GM19328 (cell line): Measurements from ENCODE around the gene NECTIN4.

Experiments used
- ATAC-seq: cut with Tn5 transposase; IDR thresholded peaks from one replicate; pipeline ENCODE4 v1.9.1; 2021; ENCODE audit warnings: mild to moderate bottlenecking, moderate library complexity; ENCODE audit not compliant: unreplicated experiment

The NECTIN4 gene

DNA sequence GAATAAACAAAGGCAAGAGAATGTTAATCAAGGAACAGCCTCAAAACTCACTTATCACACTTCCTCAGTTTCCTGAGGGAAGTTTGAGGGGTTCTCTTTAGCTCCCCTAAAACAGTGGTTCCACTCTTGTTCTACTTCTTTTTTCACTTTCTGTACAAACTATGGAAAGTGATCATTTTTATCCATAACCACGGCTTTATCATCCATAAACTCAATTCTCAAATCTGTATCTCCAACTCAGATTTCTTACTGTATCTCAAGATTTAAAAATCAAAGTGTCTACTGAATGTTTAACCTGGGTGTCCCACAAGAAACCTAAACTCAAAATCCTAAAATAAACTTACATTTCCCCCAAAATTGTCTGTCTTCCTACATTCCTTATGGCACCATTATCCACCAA lies 24.6 kb upstream of the NECTIN4 start:
- no peak for ATAC-seq

DNA sequence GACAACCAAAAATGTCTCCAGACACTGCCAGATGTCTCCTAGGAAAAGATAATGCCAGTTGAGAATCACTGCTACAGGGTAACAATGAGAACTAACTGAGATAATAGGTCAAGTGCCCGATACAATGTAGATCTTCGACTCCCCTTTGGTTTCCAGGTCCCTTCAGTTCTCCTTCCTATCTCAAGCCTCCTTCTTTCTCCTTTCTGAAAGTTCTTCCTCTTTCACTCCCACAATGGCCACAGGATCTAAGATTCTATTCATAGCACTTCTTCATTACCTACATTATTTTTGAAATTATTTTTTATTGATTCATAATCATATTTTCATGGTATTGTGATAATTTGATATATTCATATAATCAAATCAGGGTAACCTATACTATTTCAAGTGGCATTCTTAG lies 22.2 kb upstream of the NECTIN4 start:
- no peak for ATAC-seq

DNA sequence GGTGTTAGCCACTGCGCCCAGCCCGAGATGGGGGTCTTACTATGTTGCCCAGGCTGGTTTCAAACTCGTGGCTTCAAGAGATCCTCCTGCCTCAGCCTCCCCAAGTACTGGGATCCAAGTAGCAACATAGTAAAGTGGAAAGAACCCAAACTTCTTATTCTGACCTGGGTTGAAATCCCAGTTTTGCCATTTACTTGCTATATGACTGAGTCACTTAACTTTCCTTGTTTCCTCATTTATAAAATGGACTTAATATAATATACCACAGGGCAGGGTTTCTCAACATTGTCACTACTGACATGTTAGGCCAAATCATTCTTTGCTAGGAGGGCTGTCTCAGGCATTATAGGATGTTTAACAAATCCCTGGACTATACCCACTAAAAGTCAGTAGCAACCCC lies 21.8 kb upstream of the NECTIN4 start:
- ATAC-seq: no peak

DNA sequence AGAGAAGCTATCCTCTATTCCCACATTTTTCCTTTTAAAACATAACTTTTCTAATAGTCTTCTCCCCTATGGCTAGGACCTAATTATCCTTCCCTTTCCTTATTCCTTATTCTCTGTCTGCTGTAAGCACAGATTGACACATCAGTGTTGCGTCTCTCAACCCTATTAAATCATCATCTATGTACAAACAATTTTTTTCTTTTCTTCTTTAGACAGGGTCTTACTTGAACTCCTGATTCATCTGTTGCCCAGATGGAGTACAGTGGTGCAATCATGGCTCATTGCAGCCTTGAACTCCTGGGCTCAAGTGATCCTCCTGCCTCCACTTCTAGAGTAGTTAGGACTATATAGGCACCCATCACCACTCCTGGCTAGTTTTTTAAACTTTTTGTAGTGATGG lies 17.1 kb upstream of the NECTIN4 start:
- ATAC-seq: no peak

DNA sequence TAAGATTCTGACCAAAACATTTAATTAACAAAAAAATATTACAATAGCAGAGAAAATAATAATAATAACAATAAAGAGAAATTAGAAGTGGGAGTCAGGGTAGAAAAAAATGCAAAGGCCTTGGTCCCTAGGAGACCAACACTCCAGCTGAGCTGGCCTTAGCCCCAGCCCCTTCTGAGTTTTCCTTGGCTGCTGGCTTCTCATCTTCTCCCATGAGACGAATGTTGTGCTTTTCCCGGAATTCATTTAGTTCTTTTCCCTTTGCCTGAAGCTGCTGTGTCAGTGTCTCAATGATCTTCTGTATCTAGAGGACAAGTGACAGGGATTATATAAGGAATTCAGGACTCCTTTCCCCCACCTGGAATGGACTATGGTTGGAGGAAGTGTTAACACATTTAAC lies 11.2 kb upstream of the NECTIN4 start:
- ATAC-seq: no peak

DNA sequence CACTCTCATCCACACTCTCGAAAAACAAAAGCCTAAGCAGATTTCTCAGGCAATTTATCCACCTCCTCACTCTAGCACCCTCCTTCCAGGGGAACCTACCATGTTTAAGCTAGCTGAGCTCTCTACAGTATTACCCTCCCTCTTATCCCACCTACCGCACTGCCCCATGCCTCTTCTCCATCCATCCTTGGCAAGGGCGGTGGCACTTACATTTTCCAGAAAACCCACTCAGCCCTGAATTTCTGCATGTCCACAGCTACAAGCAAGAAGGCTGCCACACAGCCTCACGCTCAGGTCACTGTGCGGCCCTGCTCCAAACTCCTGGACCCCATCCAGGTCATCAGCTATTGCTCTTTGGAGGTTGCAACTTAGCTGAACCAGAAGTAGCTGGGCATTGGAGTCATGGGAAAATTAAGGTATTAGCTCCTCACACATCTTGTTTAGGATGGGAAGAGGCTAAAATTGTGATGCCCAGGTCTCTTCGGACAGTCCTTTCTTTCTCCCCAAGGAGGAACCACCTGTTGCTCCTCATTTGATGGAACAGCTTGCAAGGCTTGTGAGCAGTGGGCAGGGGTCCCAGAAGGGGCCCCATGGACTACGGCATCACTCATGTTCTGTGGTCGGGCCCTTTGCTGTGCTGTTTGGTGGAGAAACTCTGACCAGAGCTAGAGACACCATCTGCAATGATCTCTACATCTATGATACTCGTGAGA lies 9.9 kb upstream of the NECTIN4 start:
- ATAC-seq: no peak

DNA sequence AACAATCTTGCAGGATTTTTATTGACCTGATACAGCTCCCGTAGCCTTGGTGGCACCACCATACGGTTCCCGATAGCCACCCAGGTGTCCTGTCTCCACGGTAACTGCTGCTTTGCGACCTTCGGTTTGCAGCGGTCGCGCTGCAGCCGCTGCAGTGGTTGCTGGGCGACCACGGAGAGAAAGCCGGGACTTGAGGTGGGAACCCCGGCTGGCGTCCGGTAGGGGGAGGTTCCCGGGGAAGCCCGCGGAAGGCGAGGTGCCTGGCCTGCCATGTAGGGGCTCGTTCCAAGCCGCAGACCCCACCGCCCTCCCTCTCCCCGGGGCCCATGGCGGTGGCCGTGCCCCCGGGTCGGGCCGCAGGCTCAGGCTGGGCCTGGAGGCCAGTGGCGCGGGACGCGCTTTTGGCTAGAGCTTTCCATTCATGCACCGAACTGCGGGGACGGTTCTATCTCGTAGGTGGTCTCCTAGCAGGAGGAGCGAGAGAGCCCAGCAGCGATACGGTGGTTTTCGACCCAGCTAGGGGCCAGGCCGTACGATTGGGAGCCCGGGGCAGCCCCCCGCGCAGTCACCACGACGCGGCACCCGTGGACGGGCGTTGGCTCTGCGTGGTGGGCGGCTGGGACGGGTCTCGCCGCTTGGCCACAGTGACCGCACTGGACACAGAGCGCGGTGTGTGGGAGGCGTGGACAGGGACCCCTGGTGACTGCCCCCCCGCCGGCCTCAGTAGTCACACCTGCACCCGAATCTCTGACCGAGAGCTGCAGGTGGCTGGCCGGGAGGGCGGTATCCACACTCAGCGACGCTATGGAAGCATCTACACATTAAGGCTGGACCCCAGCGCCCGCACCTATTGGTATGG lies 9.1 kb upstream of the NECTIN4 start, which contains the start of gene KLHDC9:
Gene KLHDC9 (plus strand): TSS at position 152 of the 859 bp plus-strand sequence. CDS start 175 bp downstream, at position 327.
- peak; percentile 81 for ATAC-seq

DNA sequence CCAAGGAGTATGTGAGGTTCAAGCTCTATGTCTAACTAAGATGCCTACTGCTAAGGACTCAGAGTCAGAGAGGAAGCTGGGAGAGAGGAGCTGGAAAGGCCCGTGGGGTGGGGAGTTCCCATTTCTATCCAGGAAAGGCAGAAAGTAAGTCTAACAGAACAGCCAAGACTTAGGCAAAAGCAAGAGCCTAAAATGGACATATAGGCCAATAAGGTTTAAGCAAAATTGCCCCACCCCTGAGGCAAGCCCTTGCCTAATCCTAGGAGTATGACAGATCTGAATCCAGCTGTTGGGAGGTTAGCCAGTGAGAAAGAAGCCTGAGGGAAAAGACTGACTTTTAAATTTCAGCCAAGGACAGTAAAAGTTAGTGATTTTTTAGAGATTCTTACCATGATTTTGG lies 7.2 kb upstream of the NECTIN4 start:
- no peak for ATAC-seq

DNA sequence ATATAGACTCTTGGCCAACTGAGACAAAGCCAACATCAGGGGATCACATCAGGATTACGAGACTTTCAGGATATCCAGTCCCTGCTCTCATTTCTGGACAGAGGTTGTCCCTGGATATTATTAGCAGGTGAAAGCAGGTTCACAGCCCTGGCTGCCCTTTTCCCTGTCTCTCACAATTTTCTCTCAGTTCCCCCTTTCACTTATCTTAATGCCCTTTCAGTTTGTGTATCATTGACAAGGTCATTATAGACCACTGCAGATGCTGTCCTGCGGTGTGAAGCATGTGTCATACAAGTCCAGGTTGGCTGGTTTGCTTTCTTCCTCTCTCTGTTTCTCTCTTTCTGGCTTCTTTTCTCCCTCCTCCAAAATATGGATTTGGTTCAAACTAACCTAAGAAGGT lies 6.7 kb upstream of the NECTIN4 start:
- ATAC-seq: no peak

DNA sequence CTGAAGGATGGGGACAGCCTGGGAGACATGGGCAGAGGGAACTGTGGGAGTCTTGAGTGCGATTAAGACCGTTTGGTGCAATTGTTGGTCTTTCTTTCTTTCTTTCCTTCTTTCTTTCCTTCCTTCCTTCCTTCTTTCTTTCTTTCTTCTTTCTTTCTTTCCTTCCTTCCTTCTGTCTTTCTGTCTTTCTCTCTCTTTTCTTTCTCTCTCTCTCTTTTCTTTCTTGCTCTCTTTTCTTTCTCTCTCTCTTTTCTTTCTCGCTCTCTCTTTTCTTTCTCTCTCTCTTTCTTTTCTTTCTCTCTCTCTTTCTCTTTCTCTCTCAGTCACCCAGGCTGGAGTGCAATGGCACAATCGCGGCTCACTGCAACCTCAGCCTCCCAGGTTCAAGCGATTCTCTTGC lies 5.9 kb upstream of the NECTIN4 start:
- no peak for ATAC-seq

DNA sequence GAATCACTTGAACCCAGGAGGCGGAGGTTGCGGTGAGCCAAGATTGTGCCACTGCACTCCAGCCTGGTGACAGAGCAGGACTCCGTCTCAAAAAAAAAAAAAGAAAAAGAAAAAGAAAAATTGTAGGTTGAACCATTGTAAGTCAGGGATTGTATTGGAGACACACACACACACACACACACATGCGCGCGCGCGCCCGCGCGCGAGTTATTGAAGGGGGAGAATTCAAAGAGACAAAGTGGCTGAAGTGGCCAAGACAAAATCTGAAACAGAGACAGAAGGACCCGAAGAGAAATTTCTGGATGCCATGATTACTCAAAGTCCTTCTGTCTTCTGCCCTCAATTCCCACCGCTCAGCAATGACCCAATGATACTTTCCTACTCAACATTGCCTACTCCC lies 5.1 kb upstream of the NECTIN4 start:
- no peak for ATAC-seq

DNA sequence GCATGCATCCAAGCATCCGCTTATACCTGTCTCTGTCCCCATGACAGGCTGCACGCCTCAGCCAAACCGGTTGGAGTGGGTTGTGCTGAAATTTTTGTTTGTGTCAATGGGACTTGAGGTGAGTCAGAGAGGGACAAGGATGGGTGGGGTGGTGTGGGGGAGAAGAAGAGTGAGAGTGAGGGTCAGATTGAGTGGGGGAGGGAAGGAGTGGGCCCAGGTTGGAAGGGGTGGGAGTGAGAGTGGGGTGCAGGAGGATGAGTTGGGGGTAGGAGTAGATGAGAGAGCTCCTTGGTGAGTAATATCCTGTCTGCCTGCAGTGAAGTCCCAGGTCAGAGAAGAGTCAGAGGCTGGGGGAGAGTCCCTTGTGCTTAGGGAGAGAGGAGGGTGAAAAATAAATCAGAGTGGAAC lies 3.3 kb upstream of the NECTIN4 start:
- ATAC-seq: no peak

DNA sequence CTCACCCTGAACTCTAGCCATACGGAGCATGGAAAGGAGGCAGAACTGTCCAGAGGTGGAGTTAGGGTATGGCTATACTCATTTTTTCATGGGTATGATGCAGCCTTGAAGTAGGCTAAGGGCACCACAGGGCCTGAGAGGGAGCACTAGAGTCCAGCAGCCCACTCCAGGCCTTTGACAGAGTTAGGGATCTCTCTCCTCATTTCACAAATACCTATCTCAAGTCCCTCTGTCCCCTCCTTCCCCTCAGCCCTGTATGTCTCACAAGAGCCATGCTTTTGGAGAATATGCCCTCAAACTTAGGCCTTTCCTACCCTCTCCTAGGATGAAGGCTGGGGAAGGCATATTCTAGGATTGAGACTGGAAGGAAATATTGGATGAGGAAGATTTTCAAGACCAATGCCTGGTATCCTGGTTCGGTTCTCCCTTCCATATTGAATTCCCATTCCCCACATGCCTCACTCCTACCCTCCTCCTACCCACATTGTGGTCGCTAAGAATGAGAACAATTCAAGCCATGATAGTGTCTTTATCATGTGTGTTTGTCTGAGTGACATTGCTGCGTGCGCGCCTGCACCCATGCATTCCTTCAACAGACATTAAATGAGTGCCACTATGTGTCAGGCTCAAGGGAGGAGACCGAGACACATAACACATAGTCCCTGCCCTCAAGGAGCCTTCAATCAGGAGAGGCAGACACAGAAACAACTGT lies 2.6 kb upstream of the NECTIN4 start:
- ATAC-seq: no peak

DNA sequence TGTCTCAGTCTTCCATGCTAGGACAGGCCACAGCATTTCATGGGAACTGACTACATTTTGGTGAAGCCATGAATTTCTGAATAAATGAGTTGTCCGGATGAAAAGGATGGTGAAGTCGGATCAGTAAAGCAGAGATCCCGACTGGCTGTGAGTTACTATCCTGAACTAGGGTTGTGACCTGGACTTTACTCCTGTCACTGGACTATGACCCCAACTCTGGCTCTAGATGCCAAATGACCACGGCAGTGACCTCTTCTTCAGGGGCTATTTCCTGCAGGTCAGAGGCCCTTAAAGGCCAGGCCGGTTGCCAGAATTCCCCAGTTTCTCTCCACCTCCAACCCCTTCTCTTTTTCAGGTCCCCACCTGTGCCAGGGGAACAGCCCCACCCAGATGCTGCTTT lies 1.7 kb upstream of the NECTIN4 start:
- ATAC-seq: no peak

DNA sequence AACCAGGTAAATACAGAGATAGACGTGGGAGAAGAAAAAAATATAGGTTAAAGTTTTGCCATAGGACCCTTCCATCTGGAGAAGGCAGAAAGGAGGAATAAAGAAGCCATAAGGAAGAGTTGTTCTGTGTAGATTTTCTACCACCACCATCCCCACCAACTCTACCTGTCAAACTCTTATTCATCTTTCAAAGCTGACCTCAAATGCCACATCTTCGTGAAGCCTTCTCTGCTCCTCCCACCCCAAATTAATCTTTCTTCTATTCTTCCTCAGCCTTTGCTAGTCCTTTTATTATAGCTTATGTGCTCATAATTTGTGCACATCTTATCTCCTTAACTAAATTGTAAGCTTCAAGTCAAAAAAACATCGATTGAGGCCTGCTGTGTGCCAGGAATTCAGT lies 1.3 kb upstream of the NECTIN4 start:
- no peak for ATAC-seq

DNA sequence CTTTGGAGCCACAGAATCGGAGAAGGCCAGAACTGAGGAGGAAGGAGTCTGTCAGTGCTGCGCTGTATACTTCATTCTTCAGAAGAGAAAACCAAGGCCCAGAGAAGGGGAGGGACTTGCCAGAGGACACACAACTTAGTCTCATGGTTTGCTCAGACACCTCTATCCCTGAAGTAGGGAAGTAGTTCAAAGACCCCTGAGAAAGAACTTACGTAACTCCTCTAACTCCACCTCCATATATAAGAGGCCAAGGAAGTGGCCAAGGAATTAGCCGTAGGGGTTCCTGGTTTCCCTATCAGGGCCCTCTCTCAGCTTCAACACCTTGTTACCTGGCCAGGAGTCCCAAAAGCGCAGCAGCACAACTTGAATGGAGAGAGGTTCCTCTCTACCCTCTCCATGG lies 580 bp upstream of the NECTIN4 start:
- ATAC-seq: no peak

DNA sequence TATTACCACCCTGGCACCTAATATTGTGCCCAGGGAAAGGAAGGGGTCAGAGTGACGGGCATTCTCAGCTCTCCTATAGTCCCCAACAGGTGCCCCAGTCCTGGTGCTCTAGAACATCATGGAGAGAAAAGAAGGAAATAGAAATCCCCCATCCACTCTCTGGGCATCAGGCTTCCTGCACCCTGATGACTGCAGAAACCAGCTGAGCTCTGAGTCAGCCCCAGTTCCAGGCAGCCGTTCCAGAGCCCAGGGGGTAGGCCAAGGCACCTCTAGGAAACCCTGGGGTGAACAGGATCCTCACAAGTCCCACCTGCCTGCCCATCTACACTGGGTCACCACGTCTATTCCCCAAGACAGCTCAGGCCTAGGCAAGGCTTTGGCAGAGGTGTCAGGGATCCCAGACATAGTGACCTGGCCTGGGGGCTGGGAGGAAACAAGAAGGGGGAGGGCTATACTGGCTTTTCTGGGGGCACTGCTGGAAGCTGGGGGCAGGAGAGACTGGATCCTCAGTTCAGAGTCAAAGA lies 709 bp downstream of the NECTIN4 start:
- no peak for ATAC-seq

DNA sequence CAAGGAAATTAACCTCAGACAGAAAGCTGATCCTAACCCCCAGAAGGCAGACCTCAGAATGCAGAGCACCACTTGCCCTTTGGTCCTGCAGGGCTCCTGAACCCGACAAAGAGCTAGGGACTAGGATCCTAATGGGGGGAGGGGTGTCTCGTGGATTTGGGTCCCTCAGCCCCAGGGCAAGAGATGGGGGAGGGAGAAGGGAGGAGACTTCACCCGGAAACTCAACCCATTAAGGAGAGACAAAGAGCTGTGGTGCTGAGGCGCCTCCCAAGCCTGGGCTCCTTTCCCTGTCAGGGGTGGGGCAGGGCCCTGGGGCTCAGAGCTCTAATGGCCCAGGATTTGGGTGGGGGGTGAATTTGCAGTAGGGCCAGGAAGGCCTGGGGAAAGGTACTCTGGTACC lies 2.9 kb downstream of the NECTIN4 start:
- no peak for ATAC-seq

DNA sequence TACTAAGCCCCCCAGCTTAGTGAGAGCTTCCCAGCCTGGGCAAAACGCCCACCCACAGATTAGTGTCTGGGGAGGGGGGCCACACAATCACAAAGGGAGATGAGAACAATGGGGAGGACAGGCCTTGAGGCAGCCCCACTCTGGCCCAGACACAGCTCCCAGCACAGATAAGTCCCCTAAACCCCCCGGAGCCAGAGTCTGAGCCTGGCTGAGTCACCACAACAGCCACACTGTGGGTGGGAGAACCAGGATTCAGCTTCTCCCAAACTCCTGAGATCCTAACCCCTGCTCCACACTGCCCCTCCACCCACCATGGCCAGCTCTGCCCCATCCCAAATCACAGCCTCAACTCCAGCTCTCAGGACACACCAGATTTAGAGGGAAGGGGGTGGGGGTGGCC lies 4.2 kb downstream of the NECTIN4 start:
- no peak for ATAC-seq

DNA sequence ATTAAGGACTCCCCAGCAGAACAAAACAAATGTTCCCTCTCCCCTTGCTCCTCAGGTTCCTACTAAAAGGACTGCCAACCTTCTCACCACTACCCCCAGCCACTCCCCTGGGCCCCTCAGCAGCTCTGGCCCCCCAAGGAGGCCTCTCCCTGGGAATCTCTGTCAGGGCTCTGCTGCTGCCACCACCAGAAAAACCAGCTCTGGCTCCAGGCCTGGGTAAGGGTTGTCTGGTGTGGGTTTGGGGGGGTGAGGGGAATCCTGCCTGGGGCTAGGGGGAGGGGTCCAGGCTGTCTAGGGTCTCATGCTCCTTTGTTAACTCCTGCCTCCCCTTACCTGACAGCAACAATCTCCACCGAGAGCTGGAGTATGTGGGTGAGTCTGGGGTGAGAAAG lies 4.8 kb downstream of the NECTIN4 start:
- ATAC-seq: no peak

DNA sequence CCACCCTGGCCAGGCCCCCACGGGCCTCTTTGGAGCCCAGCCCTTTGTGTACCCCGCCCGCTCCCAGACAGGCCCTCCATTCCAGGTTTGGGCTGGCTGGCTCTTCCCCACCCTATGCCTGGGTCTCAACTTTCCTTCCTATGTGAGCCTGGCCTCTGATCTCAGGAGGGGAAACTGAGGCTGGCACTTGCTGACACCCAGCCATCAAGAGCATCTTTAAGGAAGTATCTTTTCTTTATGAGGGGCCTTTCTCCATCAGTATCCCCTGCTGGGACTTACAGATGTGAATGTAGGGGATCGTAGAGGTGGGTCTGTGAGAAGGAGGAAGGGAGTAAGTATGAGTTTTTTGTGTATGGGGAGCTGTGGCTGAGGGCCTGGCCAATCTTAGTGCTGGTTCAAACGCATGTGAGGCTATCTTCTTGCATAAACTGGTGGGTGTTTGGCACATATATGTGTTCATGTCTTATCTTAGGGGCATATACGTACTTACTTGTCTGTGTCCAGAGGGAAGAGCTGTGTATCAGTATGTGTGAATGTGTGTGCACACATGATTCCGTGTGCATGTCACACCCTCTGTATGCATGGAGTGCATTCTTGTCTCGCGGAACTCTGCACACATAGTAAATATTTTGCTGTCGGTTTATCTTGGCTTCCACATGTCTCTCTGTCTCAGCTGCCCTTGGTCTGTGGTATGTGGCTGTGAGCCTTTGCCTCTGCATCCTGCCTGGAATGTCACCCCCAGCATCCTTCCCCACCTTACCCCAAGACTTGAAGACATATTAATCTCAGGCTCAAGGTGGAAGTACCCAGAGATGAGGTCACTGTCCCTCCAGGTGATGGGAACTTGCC lies 5.4 kb downstream of the NECTIN4 start:
- no peak for ATAC-seq
